GM18520 (cell line): ENCODE data around the gene GPATCH8.
"Not testable (repeated sequence)": the region's sequence is repeated elsewhere in the genome, so short reads cannot be mapped to it uniquely, and the experiment has no call there.

Experiments
- ATAC-seq: cut with Tn5 transposase; IDR thresholded peaks from one replicate; pipeline ENCODE4 v1.9.1; 2021; ENCODE audit not compliant: unreplicated experiment

Gene GPATCH8

DNA sequence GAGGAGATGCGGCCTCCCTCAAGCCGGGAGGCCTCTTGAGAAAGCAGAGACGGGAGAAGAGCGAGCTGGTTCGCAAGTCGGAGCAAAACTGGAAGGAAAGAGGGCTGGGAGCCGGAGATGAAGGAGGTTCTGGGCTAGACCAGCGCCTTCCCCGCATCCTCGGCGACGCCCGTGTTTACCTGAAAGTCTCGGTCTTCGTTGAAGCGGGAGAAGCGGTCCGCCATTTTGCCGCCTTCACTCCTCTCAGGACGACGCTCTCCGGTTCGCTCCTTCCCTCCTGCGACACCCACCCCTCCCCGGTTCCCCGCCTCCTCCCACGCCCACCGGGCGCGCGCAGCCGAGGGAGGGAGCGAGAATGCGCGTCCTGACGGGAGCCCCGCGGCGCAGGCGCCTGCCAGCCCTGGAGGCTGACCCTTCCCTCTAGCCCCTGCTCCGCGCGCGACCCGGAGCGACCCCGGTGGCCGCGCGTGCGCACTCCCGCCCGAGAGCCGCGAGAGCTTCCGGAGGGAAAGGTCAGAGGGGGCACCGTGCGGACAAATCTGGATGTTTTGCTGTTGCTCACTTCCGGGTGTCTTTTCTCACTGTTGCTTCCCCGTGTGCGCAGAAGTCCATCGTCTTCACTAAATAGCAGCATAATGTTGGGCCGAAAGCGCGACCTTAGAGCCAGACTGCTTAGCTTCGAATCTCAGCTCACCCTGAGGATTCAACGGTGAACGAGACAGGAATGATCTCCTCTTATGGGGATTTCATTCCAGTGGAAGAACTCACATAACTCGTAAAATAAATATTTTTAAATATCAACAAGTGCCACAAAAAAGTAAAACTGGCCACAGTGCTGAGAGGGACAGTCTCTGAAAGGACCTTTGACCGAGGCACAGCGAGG lies at the start of gene GPATCH8:
TSS of gene GPATCH8 (minus strand) at position 260 of the 883 bp plus-strand sequence. CDS start at position 224, 36 bp downstream.
- ATAC-seq = peak; percentile 88

- no peak for ATAC-seq
Observed at GRCh38 chr17:44552361-44552760, 49.2 kb upstream of the GPATCH8 start.

DNA sequence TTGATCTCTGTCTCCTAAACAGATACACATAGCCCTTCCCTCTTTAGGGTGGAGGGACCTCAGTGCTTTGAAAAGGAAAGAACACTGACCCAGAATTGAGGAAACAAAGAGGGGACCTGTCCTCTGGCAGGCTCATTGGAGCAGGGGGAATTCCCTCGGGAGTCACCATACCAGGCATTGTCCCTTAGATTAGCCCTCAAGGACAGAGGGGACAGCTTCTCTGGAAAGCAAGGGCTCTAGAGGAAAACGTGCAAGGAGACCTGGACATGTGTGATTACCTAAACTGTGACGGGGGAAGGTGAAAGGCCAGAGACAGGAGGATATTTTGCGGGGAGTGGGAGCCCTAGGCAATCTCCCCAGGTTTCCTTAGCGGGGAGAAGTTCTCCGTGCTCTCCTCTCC lies 46.5 kb upstream of the GPATCH8 start:
- ATAC-seq = no peak

DNA sequence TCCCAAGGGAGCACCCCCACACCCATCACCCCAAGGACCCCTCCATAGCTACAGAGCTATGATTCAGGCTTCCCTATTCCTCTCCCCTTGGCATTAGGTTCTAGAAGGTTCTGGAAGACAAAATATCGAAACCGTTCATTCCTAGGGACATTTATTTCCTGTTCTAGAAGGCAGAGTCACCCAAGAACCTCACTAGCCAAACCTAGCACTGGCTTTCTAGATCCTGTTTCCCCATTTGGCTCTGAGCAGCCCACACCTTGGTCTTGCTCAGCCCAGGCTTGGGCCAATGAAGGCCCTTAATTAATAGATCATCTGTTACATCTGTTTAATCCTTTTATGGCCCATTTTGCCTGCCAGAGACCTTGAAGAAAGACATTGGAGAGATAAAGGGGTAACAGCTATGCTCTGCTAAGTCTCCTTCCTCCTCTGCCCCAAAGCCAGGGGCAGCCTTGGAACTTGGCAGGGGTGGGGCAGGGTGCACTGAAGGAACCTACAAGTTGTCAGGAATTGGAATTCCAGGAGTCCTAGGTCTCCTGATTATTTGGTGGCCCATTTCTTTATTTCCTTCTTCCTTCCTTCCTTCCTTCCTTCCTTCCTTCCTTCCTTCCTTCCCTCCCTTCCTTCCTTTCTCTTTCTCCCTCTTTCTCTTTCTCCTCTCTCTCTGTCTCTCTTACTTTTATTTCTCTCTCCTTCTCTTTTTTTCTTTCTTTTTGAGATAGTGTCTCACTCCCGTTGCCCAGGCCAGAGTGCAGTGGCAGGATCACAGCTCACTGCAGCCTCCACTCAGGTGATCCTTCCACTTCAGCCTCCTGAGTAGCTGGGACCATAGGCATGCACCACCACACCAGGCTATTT lies 45.4 kb upstream of the GPATCH8 start:
- no peak for ATAC-seq

- ATAC-seq = no peak
Observed at GRCh38 chr17:44547625-44548267, 44.5 kb upstream of the GPATCH8 start.

GRCh38 chr17:44546671-44547606 lies 43.7 kb upstream of the GPATCH8 start:
- ATAC-seq = no peak

- ATAC-seq = no peak
Observed at GRCh38 chr17:44543905-44544523, 40.8 kb upstream of the GPATCH8 start.

DNA sequence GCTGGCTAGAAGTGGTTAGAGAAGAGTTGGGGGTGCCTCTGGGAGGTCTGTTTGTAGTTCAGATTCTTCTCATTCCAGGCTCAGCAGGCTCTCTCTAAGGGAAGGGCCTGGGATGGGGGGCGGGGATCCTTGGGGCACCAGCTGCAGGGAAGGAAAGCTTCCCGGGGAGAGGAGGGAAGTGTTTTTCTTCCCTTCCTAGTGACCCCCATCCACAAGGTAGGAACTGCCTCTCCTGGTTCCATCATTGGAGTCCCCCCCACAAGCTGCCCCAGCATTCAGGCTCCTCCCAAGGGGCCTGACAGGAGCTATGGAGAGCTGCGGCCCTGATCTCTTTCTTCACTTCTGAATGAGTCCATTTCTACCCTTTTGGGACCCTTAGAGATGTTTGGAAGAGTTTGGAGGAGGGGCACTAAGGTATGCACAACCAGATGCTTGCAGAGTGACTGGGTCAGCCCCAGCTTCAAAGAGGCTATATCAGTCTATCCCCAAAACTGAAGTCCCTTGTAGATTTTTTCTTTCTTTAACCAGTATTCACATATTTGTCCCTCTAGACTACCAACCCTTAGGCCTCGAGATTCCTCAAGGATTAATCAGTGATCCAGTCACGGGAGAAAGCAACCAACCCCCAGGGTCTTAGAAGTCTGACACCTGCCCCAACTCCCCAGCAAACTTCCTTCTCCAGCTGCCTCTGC lies 40.2 kb upstream of the GPATCH8 start:
- ATAC-seq = no peak

DNA sequence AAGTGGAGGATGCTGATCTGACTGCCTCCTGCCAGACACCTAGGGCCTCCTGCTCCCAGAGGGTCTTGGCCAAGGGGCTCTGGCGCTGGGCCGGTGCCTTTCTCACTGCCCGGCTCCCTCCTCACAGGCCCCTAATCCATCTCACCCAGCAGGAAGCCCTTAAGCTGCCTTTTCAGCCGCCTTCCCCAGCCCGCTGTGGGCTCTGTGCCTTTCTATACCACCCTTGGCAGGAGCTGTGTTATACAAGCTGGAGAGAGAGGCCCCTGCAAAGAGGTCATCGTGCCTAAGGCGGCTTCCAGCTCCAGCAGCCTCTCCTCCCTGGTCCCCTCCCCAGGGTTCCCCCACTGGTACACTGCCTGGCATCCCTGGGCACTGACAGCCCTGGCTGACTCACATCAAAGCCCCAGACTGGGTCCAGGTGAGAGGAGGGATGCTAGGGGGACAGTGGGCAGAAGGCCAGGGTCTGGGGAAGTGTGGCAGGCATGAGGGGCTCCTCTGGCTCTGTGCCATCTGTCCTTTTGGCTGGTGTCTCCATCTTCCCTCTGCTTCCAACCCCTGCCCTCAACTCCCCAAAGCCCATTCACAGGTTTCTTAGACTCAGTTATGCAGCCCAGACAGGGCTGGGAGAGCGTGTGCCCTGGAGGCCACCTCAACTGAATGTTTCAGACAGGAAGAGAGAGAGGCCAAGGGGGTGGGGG lies 38.8 kb upstream of the GPATCH8 start:
- ATAC-seq = no peak

DNA sequence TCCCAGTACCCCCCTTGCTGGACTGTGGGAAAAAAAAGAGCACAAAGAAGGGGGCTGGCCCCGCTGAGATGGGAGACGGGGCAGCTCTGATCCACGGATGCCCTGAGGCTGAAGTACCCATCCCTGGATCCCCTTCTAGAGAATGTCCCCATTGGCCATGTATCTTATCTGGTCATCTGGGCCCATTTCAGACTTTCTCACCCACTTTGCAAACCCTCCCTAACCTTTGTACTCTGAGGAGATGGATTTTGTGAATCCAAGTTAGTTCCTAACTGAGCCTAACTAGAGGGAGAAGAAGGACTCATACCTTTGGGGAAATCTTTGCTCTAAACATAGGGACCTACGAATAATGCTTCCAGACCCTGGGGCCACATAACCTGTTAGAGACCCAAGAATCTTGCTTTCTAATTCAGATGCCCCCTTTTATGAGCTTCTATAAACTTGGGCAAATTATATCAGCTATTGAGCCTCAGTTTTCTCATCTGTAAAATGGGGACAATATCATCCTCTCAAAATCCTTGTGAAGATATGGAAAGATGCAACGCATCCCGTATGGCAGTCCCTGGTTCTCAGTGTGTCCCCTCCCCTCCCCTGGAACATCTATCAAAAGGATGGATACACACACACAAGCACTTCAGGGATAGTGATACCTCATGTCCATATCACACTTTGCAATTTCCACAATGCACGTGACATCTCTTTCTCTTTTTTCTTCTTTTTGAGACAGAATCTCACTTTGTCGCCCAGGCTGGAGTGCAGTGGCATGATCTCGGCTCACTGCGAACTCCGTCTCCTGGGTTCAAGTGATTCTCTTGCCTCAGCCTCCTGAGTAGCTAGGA lies 37.3 kb upstream of the GPATCH8 start:
- ATAC-seq = no peak

GRCh38 chr17:44539673-44540072 lies 36.5 kb upstream of the GPATCH8 start:
- ATAC-seq = no peak

GRCh38 chr17:44537922-44538321 lies 34.7 kb upstream of the GPATCH8 start:
- ATAC-seq = not testable (repeated sequence)

DNA sequence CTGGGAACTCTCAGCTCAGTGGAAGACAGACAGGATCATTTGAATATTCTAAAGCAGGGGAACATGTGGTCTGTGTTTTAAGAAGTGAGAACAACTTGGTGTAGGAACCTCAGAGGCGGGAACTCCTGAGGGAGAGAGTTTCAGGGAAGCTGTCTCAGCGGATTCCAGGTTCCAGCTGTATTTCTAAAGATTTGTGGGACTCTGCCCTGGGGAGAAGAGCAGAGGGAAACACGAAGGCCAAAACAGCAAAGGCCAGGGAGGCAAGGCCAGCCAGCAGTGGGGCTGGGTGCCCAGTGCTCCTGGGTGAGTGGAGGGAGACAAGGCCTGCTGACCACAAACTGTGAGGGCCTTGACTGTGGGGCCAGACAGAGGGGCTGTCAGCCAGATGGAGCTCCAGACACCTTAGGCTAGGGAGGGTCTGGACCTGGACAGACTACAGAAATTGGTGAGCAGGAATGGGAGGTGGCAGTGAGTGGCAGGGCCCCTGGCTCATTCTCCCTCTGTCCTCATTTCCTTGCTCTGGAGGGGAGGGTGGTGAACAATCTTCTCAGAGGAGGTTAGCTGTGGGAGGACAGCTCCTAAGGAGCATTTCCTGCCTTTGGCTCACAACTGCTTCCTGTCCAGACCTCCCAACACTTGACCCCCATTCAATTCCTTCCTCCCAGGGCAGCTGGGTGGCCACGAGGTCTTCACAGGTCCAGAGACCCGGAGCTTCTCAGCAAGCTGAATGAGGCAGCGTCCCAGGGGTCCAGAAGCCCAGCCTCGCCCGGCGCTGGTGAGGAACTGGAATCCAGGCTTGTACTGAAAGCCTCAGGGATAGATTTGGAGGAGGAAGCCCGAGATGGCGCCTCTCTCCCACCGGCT lies 33.1 kb upstream of the GPATCH8 start:
- no peak for ATAC-seq

DNA sequence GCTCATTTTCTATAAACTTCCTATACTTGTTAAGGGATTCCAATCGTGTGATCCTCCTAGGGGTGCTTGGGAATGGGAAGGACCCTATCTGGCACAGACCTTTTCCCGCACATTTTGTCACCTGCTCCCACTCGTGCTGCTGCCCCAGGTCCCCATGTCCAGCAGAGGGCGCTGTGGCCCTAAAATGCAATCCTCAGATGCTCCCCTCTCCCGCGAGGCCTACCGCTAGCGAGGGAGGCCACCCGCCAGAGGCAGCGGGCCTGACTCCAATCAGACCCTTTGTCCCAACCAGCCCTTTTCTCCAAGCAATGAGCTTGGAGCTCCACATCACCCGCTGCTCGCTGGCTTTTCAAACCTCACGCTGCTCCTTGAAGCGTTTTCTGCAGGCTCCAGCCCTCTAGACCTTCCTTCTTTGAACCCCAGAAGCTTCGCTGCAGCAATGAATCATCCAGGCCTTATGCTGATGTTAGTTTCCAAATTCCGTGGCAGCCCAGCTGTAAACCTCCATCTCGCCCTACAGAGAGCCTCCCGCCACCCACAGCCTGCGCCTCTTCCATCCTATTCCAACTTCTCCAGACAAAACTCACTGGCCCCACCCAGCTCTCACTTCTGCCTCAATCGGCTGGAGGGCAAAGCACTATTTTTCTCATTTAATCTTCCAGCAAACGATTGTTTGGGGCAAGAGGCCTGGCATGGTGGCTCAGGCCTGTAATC lies 30.5 kb upstream of the GPATCH8 start:
- no peak for ATAC-seq

- ATAC-seq = no peak
Observed at GRCh38 chr17:44530896-44531418, 27.8 kb upstream of the GPATCH8 start.

DNA sequence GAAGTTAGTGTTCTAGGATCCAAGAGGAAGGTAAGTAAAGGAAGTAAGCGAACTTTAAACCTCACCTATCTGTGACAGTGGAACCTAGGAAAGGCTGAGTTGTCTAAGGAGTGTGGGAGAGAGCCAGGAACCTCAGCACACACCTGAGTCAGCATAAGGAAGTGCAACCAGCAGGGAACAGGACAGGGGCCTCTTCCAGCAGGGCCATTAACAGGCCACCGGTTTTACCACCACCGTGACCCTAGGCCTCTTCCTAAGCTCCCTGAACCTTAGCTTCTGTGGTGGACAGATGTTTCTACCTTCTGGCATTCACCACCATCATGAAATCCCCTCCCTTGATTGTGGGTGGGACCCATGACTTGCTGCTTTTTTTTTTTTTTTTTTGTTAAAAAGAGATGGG lies 26.7 kb upstream of the GPATCH8 start:
- no peak for ATAC-seq
